ENCODE results near the gene FAM200C.
"Not testable (repeated sequence)": the region's sequence is repeated elsewhere in the genome, so short reads cannot be mapped to it uniquely, and the experiment has no call there.

Gene FAM200C
- total RNA-seq, result 0.39 to 2.4 (median 1.2) reads per million in 3 experiments

DNA sequence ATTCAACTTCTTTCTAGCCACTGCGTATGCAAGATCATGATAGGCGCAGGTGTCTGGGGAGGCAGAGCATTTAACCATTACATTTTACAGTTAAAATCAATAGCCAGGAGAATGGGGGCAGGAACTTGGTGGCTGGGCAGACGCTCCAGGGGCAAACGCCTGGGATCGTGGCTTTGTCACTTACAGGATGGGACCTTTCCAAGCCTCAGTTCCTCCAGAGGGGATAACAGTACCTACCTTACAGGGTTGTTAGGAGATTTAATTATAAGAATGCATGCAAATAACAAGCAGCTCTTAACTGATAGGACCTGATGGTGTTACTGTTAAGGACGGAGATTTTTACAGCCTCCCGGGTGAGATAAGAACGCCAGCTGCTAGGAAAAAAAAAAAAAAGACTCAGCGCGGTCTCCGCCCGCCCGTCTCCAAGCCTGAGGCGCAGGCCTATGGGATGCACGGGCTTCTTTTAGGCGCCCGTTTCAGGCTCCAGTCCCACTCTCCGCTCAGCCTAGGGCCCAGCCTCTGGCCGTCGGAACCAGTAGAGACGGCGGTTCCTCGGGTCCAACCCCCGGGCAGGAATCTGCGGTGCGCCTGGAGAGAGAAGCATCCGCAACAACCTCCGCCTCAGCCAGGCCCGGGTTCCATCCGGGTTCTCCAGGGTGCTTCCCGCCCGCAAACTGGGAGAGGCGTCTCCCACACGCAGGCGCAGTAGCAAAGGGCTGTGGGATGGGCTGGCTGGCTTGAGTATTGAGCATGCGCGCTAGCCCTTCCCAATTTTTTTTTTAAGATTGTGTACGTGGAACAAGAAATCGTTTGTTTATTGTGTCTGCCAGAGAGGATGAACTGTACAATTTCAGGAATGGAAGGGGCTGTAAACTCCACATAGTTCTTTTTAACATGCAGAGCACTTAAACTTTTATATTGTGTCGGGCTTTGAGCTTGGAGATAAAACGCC lies at the start of gene FAM200C:
TSS of gene FAM200C (minus strand) at position 653 of the 952 bp plus-strand sequence. CDS start 4,564 bp downstream, outside the sequence.
- peak; percentile 59 for DNase-seq

DNA sequence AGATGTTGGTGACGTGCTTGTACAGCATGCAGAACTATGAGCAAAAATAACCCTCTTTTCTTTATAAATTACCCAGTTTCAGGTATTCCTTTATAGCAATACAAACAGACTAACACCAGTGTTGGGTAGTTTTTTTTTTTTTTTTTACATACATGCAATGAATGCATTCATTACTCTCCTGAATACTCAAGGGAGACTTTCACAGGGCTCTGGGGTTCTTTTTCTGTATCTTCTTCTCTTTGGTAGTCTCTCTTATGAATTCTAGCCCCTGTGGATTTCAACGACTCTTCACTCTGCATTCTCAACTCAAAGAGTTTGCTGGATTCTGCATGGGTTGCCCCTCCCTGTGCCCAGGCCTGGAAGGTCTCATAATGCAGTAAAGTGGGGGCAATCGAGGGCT lies 49.6 kb upstream of the FAM200C start:
- no peak for DNase-seq

DNA sequence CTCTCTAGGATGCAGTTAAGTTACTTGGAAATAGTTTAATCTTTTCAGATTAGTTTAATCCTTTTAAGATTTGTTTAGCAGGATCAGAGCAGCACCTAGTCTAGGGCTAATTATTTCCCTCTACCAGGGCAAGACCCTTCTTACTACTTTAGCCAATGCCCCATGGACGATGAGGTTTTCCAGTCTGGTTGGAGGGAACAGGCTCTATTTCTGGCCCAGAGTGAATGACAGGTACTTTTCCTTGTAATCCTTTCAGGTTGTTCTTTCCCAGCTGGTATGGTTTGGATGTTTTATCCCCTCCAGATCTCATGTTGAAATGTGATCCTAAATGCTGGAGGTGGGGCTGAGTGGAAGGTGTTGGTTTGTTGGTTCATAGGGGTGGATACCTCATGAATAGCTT lies 49.0 kb upstream of the FAM200C start:
- DNase-seq, result no peak

DNA sequence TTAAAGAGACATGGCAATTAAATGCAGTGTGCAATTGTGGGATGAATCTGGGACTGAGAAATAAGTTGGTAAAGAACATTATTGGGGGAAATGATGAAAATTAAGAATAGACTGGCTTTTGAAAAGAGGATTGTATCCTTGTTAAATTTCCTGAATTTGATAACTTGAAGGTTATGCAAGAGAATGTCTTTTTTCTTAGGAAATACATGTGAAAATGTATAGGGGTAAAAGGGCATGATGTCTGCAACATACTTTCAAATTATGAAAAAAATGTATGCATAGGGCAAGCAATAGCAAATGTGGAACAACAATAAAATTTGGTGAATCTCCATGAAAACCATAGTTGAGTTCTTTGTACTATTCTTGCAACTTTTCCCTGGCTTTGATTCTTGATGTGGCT lies 45.9 kb upstream of the FAM200C start:
- DNase-seq, result no peak

DNA sequence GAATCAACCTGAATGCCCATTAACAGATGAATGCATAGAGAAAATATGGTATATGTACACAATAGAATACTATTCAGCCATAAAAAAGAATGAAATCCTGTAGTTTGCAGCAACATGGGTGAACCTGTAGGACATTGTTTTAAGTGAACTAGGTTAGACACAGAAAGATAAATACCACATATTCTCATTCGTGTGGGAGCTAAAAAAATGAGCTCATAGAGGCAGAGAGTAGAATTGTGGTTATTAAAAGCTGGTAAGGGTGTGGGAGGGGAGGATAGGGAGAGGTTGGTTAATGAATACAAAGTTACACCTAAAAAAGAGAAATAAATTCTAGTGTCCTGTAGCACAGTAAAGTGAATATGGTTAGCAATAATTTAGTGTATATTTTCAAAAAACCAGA lies 45.3 kb upstream of the FAM200C start:
- DNase-seq, result no peak

DNA sequence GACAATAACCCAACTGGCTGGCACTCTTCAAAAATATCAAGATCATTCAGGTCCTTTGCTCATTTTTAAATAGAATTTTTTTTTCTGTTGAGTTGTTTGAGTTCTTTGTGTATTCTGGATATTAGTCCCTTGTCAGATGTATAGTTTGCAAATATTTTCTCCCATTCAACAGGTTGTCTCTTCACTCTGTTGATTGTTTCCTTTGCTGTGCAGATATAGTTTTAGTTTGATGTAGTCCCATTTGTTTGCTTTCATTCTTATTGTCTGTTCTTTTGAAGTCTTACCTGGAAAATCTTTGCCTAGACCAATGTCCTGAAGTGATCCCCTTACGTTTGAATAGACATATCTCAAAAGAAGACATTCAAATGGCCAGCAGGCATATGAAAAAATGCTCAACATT lies 44.6 kb upstream of the FAM200C start:
- DNase-seq, result no peak

DNA sequence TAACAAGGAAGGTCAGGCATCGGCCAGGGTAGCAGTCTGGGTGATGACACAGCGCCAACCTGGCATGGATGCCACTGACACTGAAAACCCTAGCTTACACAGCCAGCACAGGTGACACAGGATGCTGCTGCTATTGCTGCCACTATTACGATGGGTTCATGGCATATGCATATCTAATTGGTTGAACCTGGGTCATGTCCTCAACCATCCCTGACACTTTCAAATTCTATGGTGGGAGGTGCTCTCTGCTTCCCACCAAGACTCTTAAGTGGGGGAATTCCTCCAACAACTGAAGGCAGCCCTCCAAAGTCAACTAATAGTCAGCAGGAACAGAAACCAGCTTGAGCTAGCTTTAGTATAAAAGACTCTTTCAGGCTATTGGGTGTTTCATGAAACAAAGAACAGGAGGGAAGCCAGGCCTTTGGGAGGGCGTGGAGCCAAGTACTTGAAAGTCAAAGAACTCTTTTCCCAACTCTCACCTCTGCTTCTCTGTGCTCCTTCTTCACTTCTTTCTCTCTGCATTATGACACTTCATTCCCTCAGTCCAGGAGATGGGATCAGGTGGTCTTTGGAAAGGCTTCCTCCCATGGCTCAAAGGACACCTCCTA lies 43.1 kb upstream of the FAM200C start:
- DNase-seq, result no peak

DNA sequence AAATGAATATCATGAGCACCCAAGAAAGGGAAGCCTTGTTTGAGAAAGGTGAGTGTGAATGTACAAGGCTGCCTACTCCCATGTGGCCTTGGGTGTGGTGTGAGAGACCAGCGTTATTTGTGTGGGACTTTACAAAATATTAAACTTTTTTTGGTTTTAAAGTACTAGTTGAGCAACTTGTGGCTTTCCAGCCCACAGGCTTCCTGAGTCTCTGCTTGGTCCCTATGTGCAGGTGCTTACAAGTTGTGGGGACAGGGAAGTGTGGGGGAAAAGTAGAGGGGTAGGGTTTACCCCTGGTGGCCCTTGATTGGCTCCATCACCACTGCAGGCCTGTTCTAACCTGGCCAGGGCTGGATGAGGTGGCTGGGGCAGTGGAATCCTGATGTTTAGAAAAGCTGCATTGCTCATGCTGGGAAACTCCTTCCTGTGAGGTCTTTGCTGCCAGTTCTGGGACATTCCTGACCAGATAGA lies 41.5 kb upstream of the FAM200C start:
- DNase-seq, result no peak

DNA sequence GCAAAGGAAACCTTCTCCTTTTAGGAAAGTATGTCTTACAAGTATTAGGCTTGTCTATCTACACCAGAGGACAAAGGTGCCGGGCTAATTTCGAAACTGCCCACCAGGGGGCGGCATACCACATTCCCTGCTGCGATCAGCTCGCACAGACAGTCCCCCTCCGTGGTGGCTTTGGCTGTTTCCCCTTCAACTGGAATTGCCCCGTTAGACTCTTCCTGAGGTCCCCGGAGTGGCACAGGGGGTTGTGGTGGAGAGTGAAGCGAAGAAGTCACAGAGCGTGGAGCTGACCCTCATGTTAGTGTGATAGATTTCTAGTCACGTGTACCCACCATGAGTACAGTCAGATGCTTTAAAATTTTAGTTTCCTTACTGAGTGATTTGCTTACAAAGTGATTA lies 39.3 kb upstream of the FAM200C start:
- DNase-seq, result peak; percentile 82

DNA sequence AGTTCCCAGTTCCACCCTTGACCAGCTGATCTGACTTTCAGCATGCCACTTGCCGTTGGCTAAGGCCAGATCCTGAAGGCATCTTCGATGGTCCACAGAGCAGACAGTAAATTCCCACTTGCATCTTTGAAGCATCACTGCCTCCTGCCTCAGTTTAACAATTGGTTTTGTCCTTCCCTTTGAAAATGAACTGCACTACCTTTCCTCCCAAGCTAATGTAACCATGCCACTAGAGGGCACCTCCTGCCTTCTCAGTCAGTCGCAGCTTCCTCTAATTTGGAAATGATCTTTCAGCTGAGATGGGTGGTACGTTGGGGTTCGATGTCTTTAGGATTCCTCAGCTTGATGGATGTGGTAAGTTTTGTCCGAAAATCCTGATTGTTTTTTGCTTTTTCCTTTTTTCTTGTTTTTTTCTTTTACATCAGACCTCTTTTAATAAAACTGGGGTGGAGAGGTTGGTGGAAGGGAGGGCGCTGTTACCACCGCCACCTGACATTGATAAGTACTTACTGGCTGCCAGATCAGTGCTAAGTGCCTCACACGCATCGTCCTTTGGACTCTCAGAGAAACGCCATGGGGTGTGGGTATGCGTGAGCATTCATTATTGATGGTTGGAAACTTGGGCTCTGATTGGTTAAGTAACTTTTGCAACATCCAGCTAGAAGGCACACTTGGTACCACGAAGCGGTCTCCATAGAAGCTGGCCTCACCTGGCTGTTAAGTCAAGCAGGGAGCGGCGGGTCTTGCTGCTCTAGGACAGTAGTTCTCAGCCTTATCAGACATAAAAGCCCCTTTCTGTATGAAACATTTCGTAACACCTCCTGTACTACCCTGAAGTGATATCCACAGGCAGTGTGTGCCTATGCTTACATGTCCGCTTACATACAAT lies 38.7 kb upstream of the FAM200C start:
- peak; percentile 57 for DNase-seq

DNA sequence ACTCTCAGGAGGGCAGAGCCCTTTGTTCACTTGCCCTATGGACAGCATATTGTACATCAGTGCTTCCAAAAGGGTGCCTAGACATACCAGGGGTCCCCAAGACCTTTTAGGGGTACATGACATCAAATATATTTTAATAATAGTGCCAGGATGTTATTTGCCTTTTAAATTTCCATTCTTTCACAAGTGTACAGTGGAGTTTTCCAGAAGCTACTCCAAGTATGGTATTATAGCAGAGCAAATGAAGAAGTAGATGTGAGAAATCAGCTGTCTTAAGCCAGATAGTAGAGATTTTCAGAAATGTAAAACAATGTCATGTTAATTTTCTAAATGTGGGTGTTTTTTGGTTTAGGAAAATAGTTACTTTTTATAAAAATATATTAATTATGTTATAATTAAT lies 37.4 kb upstream of the FAM200C start:
- no peak for DNase-seq

DNA sequence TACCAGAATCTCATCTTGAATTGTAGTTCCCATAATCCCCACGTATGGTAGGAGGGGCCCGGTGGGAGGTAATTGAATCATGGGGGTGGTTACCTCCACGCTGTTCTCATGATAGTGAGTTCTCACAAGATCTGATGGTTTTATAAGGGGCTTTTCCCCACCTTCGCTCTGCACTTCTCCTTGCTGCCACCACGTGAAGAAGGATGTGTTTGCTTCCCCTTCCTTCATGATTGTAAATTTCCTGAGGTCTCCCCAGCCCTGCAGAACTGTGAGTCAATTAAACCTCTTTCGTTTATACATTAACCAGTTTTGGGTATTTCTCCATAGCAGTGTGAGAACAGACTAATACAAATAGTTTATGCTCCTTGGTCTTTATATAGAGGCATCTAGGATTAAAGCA lies 36.8 kb upstream of the FAM200C start:
- not testable (repeated sequence) for DNase-seq

DNA sequence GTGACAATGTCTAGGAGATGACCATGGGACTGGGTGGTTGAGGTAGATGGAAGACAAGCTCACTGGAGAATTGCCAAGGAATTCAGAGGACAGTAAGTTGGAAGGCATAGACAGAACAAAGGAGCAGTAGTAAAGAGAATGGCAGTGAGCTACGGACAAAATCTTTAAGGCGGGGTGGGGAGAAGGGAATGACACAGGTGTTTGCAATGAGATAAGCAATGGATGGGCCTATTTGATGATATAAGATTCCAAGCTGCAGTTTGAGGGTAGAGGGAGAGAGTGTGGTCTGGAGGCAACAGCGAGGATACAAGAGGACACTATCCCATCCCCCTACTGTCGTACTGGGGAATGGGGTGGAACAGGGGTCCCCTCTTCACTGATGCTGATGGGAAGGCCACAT lies 36.2 kb upstream of the FAM200C start:
- DNase-seq, result no peak

DNA sequence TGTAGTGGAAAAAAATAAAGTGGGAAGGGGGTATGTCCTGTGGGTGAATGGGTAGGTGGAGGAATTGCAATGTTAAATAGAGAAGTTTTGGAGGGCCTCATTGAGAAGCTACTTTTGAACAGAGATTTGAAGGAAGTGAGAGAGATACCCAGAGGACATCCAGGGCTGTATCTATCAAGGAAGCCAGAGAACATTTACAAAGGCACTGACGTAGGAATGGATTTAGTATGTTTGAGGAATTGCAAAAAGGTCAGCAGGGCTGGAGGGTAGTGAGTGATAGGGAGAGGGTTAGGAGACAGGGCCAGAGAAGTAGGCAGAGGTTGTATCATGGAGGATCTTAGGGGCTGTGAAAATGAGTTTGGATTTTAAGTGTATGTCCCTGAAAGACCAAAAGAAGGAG lies 35.7 kb upstream of the FAM200C start:
- no peak for DNase-seq

DNA sequence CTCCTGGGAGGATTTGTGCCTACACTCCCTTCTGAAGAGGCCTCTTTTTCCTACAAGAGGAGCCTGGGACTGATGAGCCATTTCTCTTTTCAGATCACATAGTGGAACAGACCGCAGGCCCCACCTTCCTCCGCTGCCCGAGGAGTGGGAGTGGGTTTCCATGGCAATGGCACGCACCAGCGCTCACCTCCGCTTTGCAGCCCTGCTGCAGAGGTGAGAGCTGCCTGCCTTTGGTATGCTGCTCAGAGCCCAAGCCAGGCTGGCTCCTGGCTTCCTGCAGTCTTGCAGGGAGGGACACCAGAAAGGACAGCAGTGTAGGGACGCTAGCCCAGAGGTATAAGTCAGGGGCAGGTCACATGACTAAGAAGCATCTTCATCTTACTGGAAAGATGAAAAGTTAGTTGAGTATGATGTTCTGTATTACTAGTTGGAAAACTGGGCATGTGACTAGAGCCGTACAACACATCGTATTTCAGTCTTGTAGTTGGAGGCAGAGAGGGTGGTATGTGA lies 34.2 kb upstream of the FAM200C start:
- no peak for DNase-seq

DNA sequence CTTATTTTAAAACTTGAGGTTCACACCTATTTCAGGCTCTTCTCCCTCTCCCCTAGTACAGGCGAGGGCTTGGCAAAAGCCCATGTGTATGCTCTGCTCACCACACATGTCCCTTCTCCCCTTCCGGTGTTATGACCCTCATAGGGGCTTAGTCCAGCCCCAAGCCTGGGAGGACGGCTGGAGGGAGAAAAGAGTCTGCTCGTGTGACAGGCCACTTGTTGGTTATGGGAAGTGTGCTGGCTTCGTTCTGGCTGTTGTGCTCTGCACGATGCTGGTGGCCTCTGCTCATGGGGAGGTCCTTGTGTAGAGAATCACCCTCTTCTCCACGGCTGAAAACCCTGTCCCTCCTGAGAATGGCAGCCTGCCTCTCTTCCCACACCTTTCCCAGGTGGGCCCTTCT lies 32.9 kb upstream of the FAM200C start:
- no peak for DNase-seq

DNA sequence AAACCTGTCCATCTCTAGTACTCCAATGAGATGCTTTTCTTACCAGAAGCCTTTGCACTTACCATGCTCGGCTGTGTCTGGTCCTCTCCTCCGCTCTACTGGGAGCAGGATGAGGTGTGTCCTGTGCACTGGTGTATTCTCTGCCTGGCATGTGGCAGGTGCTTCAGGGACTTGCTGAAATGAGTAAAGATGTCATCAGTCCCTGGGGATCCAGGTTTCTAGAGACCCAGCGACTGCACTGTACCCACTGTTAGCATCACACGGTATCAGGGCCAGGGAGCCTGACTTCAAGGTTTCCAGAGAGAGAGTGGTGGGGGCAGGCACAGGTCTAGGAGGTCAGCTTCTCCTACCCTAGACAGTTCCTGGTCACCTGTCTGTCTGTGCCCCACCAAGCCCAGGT lies 32.3 kb upstream of the FAM200C start:
- no peak for DNase-seq

DNA sequence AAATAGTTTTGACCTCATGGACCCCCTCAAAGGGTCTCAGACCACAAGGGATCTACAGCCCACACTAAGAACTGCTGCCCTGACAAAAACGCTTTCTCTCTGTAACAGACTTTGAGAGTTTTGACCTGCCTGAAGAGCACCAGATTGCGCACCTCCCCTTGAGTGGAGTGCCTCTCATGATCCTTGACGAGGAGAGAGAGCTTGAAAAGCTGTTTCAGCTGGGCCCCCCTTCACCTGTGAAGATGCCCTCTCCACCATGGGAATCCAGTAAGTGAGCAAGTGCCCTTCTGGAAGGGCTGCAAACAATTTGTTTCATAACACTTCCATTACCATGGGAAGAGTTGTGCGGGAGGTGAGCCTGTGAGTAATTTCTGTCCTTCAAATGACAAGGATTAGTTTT lies 27.8 kb upstream of the FAM200C start:
- no peak for DNase-seq

DNA sequence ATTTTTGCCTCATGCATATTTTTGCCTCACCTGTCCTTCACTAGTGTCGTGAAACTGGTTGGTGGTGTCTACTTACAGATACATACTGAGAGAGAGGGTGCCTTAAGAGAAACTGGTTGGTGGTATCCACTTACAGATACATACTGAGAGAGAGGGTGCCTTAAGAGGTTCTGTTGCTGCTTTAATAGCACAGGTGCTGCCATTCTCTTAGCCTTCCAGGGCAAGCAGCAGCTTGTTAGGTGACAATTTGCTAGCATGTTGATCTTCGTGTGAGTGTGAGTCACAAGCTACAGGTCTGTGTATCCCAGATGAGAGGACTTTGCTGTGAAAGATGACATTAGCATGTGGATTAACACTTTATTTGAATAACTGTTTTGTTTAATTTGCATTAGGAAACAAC lies 23.2 kb upstream of the FAM200C start:
- no peak for DNase-seq

DNA sequence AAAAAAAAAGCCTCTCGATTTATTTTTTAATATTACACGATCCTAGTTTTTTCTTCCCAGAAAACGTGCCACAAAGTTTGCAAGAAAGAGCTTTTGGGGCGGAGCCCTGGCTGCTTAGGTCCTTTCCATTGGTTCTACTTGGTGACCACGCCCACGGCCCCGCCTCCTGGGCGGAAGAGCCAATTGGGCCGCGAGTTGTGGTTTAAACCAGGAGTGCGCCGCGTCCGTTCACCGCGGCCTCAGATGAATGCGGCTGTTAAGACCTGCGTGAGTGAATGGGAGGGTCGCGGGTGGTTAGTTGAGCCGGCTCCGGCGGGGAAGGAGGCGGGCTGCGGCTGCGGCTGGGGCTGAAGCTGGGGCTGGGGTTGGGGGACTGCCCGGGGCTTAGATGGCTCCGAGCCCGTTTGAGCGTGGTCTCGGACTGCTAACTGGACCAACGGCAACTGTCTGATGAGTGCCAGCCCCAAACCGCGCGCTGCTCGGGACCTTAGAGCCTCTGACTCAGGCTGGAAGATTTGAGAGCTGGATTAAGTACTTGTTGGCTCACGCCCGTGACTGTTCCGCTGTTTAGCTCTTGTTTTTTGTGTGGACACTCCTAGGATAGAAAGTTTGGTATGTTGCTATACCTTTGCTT lies 21.9 kb upstream of the FAM200C start, which contains the start of gene PTTG1:
TSS of gene PTTG1 (plus strand) at position 231 of the 634 bp plus-strand sequence. CDS start 458 bp downstream, outside the sequence.
- DNase-seq, result peak; percentile 87

DNA sequence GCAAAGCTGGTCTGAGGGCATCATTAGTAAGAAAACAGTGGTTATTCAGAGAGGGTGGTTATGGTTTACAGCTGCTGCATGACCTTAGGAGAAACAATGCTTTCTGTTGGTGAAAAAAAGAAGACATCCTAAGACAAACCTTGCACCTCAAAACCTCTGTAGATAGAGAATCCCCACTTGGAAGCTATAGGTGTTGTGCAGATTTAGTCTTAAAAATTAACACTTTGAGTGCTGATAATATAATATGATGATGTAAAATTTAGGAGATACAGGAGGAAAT lies 20.4 kb upstream of the FAM200C start:
- DNase-seq, result no peak

Data from central memory CD4-positive, alpha-beta T cell (primary cell).